Fibroblast of the aortic adventitia (primary cell): ENCODE measurements around the gene ADAM12. TPM values are rescaled to one million over a fixed set of nuclear protein-coding genes. Genes with fewer than 3 reads are reported as not detected.

Experiments used
- DNase-seq: peaks from one replicate; pipeline ENCODE4 v3.0.0-alpha.2; 2010; ENCODE audit warnings: low read depth
- H3K4me3 ChIP-seq: 2 replicates; pipeline ENCODE4 v1.5.1; 2011; ENCODE audit warnings: low read depth, mild to moderate bottlenecking, control low read depth, low read length, moderate library complexity
- total RNA-seq: library from RNA; depleted of rRNA; stranded (reverse); fragments of >200 nt; gene quantifications from 2 replicates; pipeline ENCODE4 v1.2.3, GENCODE V29; 2012; ENCODE audit warnings: low replicate concordance
- TF ChIP-seq, protein P1 (sequence below): IDR thresholded peaks from 2 replicates; pipeline ENCODE4 v1.5.1; 2011; ENCODE audit warnings: mild to moderate bottlenecking, low read length, control low read depth, inconsistent platforms; ENCODE audit not compliant: insufficient read depth

ADAM12 gene
- total RNA-seq, 1 donor: 82.7 TPM

DNA sequence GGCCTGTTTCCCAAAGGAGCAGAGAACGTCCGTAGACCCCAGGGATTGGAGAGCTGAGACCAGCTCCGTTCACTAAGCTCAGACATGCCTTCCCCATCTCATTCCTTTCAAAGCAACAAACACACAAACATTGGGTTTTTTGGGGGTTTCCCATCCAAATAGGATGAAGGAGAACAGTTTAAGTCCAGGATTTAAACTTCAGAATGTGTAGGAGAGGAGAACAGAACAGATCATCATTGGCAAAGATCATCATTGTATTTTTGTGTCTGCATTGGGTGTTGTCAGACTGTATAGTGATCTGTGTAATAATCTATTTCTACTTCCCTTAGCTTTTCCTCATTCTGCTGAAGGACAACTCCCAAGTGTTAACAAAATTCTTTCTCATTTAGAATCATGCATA is 314.0 kb downstream of the ADAM12 start:
- H3K4me3 ChIP-seq: no peak overlapping the region
- DNase-seq: no peak
- TF ChIP-seq, protein P1, sequence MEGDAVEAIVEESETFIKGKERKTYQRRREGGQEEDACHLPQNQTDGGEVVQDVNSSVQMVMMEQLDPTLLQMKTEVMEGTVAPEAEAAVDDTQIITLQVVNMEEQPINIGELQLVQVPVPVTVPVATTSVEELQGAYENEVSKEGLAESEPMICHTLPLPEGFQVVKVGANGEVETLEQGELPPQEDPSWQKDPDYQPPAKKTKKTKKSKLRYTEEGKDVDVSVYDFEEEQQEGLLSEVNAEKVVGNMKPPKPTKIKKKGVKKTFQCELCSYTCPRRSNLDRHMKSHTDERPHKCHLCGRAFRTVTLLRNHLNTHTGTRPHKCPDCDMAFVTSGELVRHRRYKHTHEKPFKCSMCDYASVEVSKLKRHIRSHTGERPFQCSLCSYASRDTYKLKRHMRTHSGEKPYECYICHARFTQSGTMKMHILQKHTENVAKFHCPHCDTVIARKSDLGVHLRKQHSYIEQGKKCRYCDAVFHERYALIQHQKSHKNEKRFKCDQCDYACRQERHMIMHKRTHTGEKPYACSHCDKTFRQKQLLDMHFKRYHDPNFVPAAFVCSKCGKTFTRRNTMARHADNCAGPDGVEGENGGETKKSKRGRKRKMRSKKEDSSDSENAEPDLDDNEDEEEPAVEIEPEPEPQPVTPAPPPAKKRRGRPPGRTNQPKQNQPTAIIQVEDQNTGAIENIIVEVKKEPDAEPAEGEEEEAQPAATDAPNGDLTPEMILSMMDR: no peak

DNA sequence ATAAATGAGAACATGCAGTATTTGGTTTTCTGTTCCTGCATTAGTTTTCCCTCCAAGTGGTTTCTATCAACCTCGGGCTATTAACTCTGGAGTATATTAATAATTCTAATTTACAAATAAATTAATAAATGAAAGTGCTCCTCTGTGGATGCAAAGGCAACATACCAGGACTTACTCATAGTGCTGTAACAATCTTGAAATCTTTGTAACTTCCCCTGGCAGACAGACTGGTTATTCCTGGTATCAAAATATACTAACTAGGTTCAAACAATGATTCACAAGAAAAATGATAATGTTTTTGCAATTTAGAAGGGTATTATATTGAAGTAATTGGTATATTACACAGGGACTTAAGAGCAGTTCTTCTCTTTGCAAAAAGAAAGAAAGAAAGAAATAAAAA is 314.7 kb downstream of the ADAM12 start:
- TF ChIP-seq, protein P1: no peak
- DNase-seq: peak; percentile 85
- no peak overlapping the region for H3K4me3 ChIP-seq

DNA sequence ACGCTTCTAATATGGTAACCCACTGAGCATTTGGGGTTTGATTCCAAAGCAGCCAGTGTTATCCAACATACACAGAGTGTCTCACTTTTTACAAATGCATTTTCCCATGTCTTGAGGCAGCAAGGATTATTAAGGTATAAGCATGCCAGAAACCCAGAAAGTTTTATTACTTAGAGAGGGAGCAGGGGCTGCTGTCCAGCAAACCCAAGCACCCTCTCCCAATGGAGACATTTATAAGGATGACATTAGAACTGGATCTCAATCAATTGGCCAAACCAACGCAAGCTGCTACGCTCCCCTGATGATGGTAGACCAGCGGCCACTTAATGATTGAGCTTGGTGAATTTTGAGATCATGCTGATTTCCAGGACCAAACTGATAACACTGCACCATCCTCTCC is 315.7 kb downstream of the ADAM12 start:
- DNase-seq: no peak
- TF ChIP-seq, protein P1: no peak
- H3K4me3 ChIP-seq: no peak overlapping the region

- TF ChIP-seq, protein P1: no peak
- H3K4me3 ChIP-seq: no peak overlapping the region
- no peak for DNase-seq
Measured at GRCh38 chr10:126070476-126071215, 317.6 kb downstream of the ADAM12 start.

GRCh38 chr10:126068322-126068721 is 320.0 kb downstream of the ADAM12 start:
- TF ChIP-seq, protein P1: no peak
- no peak overlapping the region for H3K4me3 ChIP-seq
- DNase-seq: no peak

GRCh38 chr10:126066456-126066855 is 321.8 kb downstream of the ADAM12 start:
- DNase-seq: no peak
- TF ChIP-seq, protein P1: no peak
- H3K4me3 ChIP-seq: no peak overlapping the region
